Neural progenitor cell (in vitro differentiated cells): ENCODE data around the gene OR2Y1.

Experiments
- EZH2 ChIP-seq: fragments of 200-600 bp; sonication (generic); IDR thresholded peaks from 2 replicates; pipeline ENCODE4 v1.6.1; 2017; ENCODE audit warnings: antibody characterized with exemption, mild to moderate bottlenecking, moderate library complexity
- EZH2phosphoT487 ChIP-seq: fragments of 200-600 bp; sonication (generic); IDR thresholded peaks from 2 replicates; pipeline ENCODE4 v1.6.1; 2017; ENCODE audit warnings: antibody characterized with exemption
- TF ChIP-seq, protein P1 (sequence below): fragments of 200-600 bp; sonication (generic); IDR thresholded peaks from 2 replicates; pipeline ENCODE4 v1.5.1; 2017; ENCODE audit warnings: antibody characterized with exemption, mild to moderate bottlenecking

DNA sequence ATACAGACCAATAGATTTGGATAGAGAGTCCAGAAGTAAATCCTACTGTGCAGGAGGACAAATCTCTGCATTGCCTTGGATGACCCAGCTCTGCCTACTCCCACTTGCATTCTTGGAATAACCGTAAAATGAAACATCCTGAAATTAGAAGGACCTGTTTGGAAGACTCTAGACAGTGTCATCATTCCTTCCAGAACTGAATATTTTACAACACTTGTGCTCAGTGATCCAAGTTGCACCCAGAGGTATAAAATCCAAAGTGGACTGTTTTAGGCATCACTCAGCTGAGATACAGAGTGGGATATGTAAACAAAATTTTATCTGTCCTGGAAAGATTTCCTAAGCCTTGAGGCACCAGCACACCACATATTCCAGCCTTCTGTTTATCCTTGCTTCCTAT, 43.7 kb downstream of the OR2Y1 start:
- TF ChIP-seq, protein P1, sequence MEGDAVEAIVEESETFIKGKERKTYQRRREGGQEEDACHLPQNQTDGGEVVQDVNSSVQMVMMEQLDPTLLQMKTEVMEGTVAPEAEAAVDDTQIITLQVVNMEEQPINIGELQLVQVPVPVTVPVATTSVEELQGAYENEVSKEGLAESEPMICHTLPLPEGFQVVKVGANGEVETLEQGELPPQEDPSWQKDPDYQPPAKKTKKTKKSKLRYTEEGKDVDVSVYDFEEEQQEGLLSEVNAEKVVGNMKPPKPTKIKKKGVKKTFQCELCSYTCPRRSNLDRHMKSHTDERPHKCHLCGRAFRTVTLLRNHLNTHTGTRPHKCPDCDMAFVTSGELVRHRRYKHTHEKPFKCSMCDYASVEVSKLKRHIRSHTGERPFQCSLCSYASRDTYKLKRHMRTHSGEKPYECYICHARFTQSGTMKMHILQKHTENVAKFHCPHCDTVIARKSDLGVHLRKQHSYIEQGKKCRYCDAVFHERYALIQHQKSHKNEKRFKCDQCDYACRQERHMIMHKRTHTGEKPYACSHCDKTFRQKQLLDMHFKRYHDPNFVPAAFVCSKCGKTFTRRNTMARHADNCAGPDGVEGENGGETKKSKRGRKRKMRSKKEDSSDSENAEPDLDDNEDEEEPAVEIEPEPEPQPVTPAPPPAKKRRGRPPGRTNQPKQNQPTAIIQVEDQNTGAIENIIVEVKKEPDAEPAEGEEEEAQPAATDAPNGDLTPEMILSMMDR: no peak
- TF ChIP-seq EZH2phosphoT487: no peak
- TF ChIP-seq EZH2: no peak
